ENCODE data around the gene MX1.
"Not testable (repeated sequence)": the region's sequence is repeated elsewhere in the genome, so short reads cannot be mapped to it uniquely, and the experiment has no call there.

Gene MX1

DNA sequence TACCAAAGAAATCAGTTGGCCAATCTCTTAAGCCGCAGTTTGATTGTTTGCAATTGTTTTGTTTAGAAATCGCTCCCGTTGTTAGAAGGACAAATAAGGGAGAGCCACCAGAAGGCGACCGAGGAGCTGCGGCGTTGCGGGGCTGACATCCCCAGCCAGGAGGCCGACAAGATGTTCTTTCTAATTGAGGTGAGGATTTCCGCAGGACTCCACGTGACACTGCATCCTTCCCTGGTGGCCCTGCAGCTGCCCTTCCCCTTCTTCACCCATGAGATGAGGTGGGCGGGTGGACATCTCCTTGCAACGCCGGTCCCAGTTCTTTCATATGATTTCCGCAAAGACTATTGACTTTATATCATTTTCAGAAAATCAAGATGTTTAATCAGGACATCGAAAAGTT lies 27.2 kb upstream of the MX1 start:
- H3K4me1 ChIP-seq (ENCODE audit: insufficient read depth, low read length), result peaks cover 7% of the 10 kb centered on the region
- H3K9ac ChIP-seq (ENCODE audit: low read depth, low read length), result no peak overlapping the region
- H3K9me3 ChIP-seq (ENCODE audit: control insufficient read depth, insufficient read depth, low read length), result no peaks in the 10 kb centered on the region
- no peaks in the 10 kb centered on the region for H3K36me3 ChIP-seq (ENCODE audit: insufficient read depth, low read length)

DNA sequence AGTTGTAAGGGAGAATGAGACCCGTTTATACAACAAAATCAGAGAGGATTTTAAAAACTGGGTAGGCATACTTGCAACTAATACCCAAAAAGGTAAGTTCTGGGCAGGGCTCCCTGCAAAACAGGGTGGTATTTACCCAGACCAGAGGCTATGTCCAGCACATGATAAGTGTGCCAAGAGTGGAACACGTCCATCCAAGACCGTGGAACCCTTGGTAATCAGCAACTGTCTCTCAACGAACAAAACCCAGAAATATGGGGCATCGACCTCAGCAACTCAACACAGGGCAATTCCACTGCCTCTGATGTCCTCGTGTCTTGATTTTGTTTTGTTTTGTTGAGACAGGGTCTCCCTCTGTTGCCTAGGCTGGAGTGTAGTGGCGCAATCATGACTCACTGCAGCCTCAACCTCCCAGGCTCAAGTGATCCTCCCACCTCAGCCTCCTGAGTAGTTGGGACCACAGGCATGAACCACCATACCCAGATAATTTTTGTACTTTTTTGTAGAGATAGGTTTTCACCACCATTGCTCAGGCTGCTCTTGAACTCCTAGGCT lies 26.7 kb upstream of the MX1 start:
- Histone ChIP-seq H3K9me3 (ENCODE audit: control insufficient read depth, insufficient read depth, low read length) (no peaks in the 10 kb centered on the region), H3K36me3 (ENCODE audit: insufficient read depth, low read length) (no peaks in the 10 kb centered on the region), H3K9ac (ENCODE audit: low read depth, low read length) (no peak overlapping the region), H3K4me1 (ENCODE audit: insufficient read depth, low read length) (peaks cover 7% of the 10 kb centered on the region)

DNA sequence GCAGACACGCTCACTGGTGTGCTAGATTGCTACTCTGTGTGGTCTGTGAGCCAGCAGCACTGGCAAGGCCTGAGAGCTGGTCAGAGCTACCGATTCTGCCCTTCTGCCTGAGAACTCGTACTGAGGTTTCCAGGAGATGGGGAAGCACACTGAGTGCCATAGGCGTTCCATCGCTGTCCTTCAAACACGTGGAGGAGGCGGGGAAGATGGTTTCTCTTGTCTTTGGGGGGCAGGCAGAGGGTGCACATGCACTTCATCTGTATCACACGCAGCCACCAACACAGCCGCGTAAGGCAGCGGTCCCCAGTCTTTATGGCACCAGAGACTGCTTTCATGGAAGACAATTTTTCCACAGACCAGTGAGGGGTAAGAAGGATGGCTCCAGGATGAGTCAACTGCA lies 23.8 kb upstream of the MX1 start:
- H3K36me3 ChIP-seq (ENCODE audit: insufficient read depth, low read length), result no peaks in the 10 kb centered on the region
- no peaks in the 10 kb centered on the region for H3K9me3 ChIP-seq (ENCODE audit: control insufficient read depth, insufficient read depth, low read length)
- no peaks in the 10 kb centered on the region for H3K4me1 ChIP-seq (ENCODE audit: insufficient read depth, low read length)
- no peak overlapping the region for H3K9ac ChIP-seq (ENCODE audit: low read depth, low read length)

DNA sequence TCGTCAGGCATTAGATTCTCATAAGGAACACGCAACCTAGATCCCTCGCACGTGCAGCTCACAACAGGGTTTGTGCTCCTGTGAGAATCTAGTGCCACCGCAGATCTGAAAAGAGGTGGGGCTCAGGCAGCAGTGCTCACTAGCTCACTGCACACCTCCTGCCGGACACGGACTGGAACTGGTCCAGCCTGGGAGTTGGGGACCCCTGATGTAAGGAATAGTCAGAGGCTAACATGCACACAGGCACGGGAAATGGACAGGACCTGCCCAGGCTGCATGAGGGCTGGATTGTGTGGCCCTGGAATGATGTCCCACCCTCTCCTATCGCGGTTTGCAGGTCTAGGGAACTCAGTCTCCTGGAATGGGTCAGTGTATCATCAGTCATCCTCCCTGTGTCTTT lies 23.2 kb upstream of the MX1 start:
- Histone ChIP-seq H3K9me3 (ENCODE audit: control insufficient read depth, insufficient read depth, low read length) (no peaks in the 10 kb centered on the region), H3K36me3 (ENCODE audit: insufficient read depth, low read length) (no peaks in the 10 kb centered on the region), H3K4me1 (ENCODE audit: insufficient read depth, low read length) (no peaks in the 10 kb centered on the region), H3K9ac (ENCODE audit: low read depth, low read length) (no peak overlapping the region)

DNA sequence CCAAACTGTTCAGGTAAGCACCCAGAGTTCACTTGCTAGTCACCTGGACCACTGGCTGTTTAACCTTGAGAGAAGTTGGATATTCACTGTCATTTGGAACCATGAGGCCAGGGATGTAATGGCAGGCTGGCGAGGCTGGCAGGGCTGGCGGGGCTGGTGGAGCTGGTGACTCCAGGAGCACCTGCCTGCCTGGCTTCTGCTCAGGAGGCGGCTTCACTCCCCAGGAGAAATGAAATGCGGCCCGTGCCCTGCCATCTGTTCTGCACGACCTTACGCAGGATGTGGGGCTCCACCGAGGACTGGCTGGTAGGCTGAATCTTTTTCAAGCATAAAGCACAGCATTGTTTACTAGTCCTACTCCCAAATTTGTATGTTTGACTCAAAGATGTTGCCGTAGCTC lies 22.7 kb upstream of the MX1 start:
- H3K9ac ChIP-seq (ENCODE audit: low read depth, low read length), result no peak overlapping the region
- H3K36me3 ChIP-seq (ENCODE audit: insufficient read depth, low read length), result no peaks in the 10 kb centered on the region
- H3K4me1 ChIP-seq (ENCODE audit: insufficient read depth, low read length), result no peaks in the 10 kb centered on the region
- no peaks in the 10 kb centered on the region for H3K9me3 ChIP-seq (ENCODE audit: control insufficient read depth, insufficient read depth, low read length)

DNA sequence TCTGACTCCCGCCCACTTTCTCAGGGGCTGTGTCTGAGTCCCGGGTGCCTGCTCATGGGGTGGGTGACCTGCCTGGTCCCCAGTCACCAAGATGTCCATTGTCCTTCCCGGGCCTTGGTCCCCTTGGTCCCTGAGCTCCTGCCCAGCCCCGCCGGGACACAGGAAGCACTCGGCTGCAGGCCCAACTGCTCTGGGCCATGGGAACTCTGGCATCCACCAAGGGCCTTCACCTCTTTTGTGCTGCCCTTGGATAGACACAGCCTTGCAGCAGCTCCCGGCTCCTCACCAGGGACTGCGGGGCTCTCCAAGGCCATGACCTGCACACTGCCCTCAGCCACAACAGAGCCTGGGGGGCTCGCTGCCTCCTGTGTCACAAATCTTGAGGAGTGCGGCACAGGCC lies 22.1 kb upstream of the MX1 start:
- Histone ChIP-seq H3K9me3 (ENCODE audit: control insufficient read depth, insufficient read depth, low read length) (no peaks in the 10 kb centered on the region), H3K36me3 (ENCODE audit: insufficient read depth, low read length) (no peaks in the 10 kb centered on the region), H3K4me1 (ENCODE audit: insufficient read depth, low read length) (no peaks in the 10 kb centered on the region), H3K9ac (ENCODE audit: low read depth, low read length) (no peak overlapping the region)

DNA sequence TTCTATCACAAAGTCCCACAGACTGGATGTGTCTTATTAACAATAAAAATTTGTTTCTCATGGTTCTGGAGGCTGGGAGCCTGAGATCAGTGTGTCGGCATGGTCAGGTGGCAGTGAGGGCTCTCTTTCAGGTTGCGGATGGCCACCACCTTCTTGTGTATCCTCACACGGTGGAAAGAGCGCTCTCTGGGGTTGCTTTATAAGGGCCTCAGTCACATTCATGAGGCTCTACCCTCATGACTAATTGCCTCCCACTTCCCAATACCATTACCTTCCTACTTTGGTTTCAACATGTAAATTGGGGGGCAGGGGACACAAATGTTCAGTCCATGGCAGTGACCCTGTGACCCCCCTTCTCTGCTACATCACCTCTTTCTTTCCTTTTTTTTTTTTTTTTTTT lies 20.7 kb upstream of the MX1 start:
- Histone ChIP-seq H3K36me3 (ENCODE audit: insufficient read depth, low read length) (no peaks in the 10 kb centered on the region), H3K9ac (ENCODE audit: low read depth, low read length) (no peak overlapping the region)

DNA sequence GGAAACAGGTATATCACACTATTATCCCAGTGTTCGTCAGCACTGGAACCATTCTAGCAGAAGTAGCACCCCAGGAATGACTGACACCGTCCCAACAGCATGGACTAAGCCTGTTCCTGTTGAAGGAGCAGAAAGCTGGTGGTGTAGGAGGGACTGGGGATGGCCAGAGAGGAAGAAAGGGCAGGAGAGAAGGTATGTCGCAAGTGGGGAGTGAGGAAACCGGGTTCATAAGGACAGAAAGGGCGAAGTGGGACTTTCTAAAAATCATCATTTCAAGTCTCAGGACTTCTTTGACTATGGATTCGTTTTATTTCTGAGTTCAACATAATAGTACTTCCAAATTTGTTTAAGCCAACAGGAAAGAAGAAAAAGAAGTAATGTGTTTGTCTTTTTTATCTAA lies 19.7 kb upstream of the MX1 start:
- no peaks in the 10 kb centered on the region for H3K4me1 ChIP-seq (ENCODE audit: insufficient read depth, low read length)
- no peaks in the 10 kb centered on the region for H3K9me3 ChIP-seq (ENCODE audit: control insufficient read depth, insufficient read depth, low read length)
- no peaks in the 10 kb centered on the region for H3K36me3 ChIP-seq (ENCODE audit: insufficient read depth, low read length)
- H3K9ac ChIP-seq (ENCODE audit: low read depth, low read length), result no peak overlapping the region

More for the DNA sequence above, 20.7 kb upstream of the MX1 start:
- no peaks in the 10 kb centered on the region for H3K4me1 ChIP-seq (ENCODE audit: insufficient read depth, low read length)
- no peaks in the 10 kb centered on the region for H3K9me3 ChIP-seq (ENCODE audit: control insufficient read depth, insufficient read depth, low read length)

DNA sequence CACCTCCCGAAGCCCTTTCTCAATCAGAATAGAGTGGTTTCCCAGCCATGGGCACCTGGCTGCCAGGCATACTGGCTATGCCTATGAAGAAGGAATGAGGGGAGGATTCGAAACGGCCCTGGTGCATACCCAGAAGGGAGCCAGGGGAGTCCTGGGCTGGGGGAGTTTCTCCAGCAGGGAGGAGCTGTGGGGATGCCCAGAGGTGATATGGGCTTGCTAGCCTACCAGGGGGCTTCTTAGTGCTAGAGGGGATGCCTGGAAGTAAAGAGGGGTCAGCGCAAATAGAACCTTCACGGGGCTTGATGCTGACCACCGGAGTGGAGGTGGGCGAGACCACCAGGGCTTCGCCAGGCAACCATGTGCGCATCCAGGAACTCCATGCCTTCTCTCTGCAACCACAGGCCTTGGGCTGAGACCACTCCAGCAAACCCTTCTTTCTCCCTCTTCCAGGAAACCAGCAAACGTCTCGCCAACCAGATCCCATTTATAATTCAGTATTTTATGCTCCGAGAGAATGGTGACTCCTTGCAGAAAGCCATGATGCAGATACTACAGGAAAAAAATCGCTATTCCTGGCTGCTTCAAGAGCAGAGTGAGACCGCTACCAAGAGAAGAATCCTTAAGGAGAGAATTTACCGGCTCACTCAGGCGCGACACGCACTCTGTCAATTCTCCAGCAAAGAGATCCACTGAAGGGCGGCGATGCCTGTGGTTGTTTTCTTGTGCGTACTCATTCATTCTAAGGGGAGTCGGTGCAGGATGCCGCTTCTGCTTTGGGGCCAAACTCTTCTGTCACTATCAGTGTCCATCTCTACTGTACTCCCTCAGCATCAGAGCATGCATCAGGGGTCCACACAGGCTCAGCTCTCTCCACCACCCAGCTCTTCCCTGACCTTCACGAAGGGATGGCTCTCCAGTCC lies 18.2 kb upstream of the MX1 start:
- Histone ChIP-seq H3K9ac (ENCODE audit: low read depth, low read length) (no peak overlapping the region), H3K36me3 (ENCODE audit: insufficient read depth, low read length) (no peaks in the 10 kb centered on the region), H3K4me1 (ENCODE audit: insufficient read depth, low read length) (no peaks in the 10 kb centered on the region), H3K9me3 (ENCODE audit: control insufficient read depth, insufficient read depth, low read length) (no peaks in the 10 kb centered on the region)

DNA sequence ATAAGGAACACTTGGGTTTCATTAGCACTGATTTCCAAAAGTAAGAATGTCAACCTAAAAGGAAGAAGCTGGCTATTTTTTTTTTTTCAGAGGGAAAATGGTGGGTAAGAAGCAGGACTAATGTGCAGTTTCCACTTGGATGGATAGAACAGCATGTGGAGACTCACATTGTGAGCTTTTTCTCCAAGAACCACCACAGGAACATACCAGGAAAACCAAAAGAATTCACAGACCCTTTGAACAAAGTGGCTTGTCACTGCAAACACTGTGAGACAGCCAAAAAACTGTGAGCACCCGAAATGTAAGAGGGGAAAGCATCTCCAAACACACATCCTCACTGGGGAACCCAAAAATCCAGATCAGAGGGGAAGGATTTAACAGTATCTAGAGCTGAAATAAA lies 15.7 kb upstream of the MX1 start:
- H3K9me3 ChIP-seq (ENCODE audit: control insufficient read depth, insufficient read depth, low read length), result no peaks in the 10 kb centered on the region
- H3K36me3 ChIP-seq (ENCODE audit: insufficient read depth, low read length), result no peaks in the 10 kb centered on the region
- no peaks in the 10 kb centered on the region for H3K4me1 ChIP-seq (ENCODE audit: insufficient read depth, low read length)
- H3K9ac ChIP-seq (ENCODE audit: low read depth, low read length), result no peak overlapping the region

DNA sequence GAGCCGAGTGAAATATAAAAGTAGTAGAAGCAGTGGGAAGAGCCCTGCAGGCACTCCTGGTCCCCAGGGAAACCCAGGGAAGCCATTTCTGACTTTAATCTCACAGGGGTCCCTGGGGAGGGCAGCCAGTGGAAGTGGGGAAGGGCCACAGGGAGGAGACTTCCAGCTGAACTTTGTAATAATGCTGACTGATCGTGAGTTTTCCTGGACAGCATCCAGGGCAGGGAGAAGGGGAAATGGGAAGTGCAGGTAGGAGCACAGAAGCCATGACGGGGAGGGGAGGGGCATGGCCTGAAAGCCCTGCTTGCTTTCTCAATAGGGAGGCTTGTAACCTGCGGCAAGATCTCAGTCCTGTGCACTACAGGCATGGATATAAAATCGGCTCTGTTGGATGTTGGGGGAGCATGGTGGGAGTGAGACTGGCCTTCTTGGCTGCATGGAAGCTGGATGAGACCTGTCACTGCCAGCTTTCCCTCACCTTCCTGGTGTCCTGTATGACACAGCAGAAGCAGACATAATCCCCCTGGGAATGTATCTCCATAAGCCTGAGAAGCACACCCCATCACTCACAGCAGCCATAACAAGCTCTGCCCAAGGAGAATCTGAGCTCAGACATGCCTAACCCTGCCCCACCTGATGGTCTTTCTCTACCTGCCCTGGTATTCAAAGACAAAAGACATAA lies 15.1 kb upstream of the MX1 start:
- Histone ChIP-seq H3K4me1 (ENCODE audit: insufficient read depth, low read length) (no peaks in the 10 kb centered on the region), H3K36me3 (ENCODE audit: insufficient read depth, low read length) (no peaks in the 10 kb centered on the region)

DNA sequence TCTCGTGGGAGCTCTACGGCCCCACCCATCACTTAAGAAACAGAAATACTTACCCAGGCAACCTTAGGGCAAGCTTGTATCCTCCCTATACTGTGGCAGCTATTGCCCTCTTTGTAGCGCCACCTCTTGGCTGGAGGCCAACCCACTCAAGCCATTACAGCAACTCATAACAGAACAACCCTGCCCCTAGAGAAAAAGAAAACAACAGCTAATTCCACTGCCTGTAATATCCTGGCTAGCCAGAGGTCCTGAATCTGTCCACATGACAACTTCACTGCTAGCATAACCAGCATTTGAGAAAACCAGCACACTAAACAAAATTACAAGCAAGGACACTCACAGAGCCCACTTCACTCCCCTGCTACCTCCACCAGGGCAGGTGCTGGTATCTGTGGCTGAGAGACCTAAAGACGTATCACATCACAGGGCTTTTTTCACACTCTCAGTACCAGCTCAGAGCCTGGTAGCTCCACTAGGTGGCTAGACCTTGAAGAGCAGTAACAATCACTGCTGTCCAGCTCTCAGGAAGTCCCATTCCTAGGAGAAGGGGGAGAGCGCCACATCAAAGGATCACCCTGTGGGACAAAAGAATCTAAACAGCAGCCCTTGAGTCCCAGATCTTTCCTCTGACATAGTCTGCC lies 14.5 kb upstream of the MX1 start:
- Histone ChIP-seq H3K36me3 (ENCODE audit: insufficient read depth, low read length) (no peaks in the 10 kb centered on the region), H3K4me1 (ENCODE audit: insufficient read depth, low read length) (no peaks in the 10 kb centered on the region), H3K9ac (ENCODE audit: low read depth, low read length) (no peak overlapping the region), H3K9me3 (ENCODE audit: control insufficient read depth, insufficient read depth, low read length) (no peaks in the 10 kb centered on the region)

More for the DNA sequence above, 15.1 kb upstream of the MX1 start:
- no peaks in the 10 kb centered on the region for H3K9me3 ChIP-seq (ENCODE audit: control insufficient read depth, insufficient read depth, low read length)
- H3K9ac ChIP-seq (ENCODE audit: low read depth, low read length), result no peak overlapping the region

DNA sequence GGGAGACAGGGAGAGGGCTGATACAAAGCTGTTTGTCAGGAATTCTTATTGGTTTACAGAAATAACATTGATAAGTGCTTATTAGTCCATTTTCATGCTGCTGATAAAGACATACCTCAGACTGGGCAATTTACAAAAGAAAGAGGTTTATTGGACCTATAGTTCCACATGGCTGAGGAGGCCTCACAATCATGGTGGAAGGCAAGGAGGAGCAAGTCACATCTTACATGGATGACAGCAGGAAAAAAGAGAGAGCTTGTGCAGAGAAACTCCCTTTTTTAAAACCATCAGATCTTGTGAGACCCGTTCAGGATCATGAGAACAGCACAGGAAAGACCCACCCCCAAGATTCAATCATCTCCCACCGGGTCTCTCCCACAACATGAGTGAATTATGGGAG lies 8.5 kb upstream of the MX1 start:
- not testable (repeated sequence) for H3K9ac ChIP-seq (ENCODE audit: low read depth, low read length); H3K36me3 ChIP-seq (ENCODE audit: insufficient read depth, low read length); H3K4me1 ChIP-seq (ENCODE audit: insufficient read depth, low read length); H3K9me3 ChIP-seq (ENCODE audit: control insufficient read depth, insufficient read depth, low read length)

DNA sequence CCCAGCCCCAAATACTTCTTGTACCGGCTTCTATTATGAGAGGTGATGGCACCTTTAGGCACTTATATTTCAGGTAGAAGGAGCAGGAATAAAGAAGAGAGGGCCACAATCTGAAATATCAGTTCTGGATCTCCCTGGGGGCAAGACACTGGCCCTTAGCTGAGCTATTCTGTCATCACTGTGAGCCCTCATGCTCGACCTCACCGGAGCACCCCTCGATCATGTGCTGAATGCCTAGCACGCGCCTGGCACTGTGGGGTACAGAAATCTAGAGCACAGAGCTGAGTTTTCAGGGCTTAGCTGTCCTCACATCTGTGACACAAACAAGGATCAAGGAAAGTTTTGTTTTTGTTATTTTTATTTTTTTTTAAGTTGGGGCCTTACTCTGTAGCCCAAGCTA lies 7.6 kb upstream of the MX1 start:
- H3K4me1 ChIP-seq (ENCODE audit: insufficient read depth, low read length), result no peaks in the 10 kb centered on the region
- no peak overlapping the region for H3K9ac ChIP-seq (ENCODE audit: low read depth, low read length)
- H3K36me3 ChIP-seq (ENCODE audit: insufficient read depth, low read length), result no peaks in the 10 kb centered on the region
- H3K9me3 ChIP-seq (ENCODE audit: control insufficient read depth, insufficient read depth, low read length), result peaks cover 4% of the 10 kb centered on the region

Measured in ES-I3 (cell line).